ENCODE measurements around the gene NKTR.

NKTR gene

DNA sequence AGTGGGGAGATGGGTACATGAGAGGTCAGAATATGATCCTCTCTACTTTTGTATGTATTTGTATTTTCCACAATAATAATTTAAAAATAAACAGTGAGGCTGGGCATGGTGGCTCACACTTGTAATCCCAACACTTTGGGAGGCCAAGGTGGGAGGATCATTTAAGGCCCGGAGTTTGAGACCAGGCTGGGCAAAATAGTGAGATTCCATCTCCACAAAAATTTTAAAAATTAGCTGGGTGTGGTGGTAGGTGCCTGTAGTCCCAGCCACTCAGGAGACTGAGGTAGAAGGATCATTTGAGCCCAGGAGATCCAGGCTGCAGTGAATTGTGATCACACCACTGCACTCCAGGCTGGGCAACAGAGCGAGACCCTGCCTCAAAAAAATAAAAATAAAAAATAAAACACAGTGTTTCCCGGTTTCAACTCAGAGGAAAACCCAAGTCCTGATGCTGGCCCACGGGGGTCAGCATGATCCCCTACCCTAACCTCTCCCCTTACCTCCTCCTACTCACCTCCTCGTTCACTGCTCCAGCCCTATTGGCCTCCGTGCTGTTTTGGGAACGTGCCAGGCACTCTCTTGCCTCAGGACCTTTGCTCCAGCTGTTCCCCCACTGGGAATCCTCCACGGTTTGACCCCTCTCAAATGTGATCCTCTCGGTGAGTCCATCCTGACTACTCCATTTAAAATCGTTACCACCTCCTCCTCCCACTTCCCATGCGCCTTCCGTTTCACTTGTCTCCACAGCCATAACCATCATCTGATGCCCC is 82.0 kb downstream of the NKTR start:
- no peak for DNase-seq (ENCODE audit: low spot score)

DNA sequence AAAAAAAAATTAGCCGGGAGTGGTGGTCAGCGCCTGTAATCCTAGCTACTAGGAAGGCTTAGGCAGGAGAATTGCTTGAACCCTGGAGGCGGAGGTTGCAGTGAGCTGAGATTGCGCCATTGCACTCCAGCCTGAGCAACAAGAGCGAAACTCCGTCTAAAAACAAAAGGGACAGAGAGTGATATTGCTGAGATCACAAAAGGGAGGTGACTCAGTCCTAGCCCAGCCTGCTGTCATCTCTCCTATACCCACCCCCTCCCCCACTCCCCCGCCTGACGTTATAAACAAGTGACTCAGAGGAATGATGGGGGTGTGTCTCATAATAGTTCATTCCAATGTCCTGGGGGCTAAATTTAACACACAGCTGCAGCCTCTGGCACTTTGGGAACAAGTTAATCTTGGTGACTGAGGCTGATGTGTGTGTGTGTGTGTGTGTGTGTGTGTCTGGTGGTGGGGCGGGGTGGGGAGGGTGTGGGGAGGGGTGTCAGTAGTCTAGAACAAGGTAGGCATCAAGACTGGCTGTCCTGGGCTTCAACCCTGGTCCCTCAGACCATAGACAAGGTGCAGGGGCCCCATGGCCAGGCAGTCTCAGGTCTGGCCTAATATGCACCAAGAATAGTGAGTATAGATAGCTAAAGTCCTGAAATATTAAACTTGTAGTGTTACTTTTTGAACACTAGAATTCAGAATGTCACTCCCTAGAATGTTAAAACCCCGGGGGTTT is 83.6 kb downstream of the NKTR start:
- DNase-seq (ENCODE audit: low spot score), result no peak

DNA sequence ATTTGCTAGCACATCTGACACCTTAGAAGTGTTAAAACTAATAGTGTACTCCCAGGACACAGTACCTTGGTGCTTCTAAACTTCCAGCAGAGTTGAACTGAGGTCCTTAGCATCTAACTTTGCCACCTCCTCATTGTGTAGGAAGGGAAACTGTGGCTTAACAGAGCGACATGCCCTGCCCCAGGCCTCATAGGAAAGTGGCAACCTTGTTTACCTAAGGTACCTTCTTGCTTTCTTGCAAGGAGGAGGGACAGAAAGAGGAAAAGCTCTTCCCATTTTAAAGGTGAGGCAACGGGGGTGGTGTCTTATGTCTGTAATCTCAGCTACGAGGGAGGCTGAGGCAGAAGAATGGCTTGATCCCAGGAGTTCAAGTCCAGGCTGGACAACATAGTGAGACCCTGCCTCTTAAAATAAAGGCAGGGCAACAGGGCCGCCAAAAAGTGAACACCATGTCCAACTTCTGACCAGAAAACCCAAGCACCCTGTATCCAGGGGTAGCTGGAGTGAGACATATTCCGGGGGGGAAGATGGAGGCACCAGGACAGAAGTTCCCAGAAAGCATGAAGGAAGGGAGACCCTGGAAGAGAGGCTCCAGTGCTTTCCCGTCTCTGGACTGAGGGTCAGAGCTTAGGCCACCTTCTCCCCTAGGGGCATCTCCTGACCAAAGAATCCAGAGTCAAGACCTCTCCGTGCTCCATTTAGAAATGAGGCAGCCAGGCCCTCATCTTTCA is 84.3 kb downstream of the NKTR start:
- DNase-seq (ENCODE audit: low spot score), result no peak

DNA sequence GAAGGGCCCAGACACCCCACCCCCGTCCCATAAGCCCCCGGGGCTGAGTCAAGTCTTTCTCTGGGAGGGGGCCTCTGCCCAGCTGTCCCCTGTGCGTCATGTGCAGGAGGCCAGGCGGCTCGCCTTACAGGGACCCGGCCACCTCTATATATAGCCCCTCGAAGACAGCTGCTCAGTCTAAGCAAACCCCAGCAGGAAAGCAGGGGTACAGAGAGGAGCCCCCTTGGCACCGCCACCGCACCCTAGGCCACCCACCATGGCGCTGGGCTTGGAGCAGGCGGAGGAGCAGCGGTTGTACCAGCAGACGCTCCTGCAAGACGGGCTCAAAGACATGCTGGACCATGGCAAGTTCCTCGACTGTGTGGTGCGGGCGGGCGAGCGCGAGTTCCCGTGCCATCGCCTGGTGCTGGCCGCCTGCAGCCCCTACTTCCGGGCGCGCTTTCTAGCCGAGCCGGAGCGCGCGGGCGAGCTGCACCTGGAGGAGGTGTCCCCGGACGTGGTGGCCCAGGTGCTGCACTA is 84.9 kb downstream of the NKTR start, which contains the start of gene KLHL40:
Gene KLHL40 (plus strand): TSS at position 175 of the 519 bp plus-strand sequence. CDS start 82 bp downstream, at position 257.
- no peak for DNase-seq (ENCODE audit: low spot score)

DNA sequence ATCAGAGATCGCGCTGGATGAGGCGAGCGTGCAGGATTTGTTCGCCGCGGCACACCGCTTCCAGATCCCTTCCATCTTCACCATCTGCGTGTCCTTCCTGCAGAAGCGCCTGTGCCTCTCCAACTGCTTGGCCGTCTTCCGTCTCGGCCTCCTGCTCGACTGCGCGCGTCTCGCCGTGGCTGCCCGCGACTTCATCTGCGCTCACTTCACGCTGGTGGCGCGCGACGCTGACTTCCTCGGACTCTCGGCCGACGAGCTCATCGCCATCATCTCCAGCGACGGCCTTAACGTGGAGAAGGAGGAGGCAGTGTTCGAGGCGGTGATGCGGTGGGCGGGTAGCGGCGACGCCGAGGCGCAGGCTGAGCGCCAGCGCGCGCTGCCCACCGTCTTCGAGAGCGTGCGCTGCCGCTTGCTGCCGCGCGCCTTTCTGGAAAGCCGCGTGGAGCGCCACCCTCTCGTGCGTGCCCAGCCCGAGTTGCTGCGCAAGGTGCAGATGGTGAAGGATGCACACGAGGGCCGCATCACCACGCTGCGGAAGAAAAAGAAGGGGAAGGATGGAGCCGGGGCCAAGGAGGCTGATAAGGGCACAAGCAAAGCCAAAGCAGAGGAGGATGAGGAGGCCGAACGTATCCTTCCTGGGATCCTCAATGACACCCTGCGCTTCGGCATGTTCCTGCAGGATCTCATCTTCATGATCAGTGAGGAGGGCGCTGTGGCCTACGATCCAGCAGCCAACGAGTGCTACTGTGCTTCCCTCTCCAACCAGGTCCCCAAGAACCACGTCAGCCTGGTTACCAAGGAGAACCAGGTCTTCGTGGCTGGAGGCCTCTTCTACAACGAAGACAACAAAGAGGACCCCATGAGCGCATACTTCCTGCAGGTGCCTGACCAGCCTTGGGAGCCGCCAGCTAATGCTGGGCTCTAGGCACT is 85.7 kb downstream of the NKTR start:
- no peak for DNase-seq (ENCODE audit: low spot score)

DNA sequence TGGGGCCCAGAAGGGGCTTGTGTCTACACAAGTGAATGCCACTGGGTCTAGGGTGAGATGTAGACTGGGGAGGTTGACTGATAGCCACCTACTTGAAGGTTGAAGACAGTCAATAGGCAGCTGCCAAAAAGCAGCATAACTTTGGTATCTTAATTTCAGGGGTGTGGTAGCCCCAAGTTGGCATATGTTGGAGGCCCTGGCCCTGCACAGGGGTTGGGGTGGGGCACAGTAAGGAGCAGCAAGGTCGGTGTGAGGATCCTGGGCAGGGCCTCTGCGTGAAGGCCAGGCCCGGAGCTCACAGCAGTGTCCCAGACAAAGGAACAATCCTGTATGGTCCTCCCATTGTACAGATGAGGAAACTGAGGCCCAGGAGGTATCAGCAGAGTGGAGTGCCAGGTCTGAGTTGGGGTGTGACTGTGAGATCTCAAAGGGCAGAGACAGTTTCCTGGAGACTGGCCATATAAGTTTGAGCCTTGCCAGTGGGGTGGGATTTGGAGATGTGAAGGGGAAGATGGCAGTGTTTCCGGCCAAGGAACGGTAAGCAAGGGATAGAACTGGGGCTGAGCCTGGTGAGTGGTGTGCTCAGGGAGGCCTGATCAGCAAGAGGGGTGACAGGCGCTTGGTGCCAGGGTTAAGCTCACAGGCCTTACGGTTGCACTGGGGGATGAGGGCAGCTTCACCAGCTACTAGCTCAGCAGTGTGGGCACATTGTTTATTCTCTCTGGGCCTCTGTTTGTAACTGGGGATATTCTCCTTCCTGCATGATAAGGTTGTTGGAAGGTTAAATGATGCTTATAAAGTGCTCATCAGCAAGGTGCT is 86.6 kb downstream of the NKTR start:
- no peak for DNase-seq (ENCODE audit: low spot score)

DNA sequence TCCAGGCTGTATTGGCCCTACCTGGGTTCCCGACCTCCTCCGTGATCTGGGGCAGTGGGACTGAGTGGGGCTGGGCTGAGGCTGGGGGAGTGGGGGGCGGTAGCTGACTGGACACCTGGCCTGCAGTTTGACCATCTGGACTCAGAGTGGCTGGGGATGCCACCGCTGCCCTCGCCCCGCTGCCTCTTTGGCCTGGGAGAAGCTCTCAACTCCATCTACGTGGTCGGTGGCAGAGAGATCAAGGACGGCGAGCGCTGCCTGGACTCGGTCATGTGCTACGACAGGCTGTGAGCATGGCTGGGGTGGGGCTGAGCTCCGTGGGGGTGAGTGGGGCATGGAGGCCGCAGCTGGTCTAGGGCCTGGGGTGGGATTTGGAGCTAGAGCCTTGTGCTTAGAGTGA is 87.5 kb downstream of the NKTR start:
- DNase-seq (ENCODE audit: low spot score), result no peak

DNA sequence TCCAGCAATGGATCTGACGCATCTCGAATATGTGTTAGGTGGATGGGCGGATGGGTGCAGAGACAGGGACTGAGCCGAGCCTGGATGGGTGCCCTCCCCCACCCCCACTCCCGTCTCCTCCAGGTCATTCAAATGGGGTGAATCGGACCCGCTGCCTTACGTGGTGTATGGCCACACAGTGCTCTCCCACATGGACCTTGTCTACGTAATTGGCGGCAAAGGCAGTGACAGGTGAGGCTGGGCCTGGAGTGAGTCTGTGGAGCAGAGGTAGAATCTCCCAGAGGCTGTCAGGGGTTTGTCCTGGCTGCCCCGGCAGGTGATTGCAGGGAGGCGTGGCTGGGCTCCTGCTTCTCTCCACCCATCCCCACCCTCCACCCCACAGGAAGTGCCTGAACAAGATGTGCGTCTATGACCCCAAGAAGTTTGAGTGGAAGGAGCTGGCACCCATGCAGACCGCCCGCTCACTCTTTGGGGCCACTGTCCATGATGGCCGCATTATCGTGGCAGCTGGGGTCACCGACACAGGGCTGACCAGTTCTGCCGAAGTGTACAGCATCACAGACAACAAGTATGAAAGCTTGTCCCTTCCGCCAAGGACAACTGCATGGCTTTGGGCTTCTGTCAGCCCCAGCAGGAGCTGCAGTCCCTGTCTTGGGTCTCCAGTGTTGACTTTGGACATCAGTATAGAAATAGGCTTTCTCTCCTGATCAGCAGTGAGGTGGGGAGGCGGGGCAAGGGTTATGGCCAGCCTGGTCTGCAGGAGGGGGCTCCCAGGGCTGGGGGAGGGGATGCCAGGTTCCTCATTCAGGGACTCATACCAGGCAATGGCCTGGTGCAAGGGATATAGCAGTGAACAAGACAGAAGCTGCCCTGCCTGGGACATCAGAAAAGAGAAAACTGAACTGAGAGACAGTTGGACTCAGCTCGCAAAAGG is 88.3 kb downstream of the NKTR start:
- no peak for DNase-seq (ENCODE audit: low spot score)

DNA sequence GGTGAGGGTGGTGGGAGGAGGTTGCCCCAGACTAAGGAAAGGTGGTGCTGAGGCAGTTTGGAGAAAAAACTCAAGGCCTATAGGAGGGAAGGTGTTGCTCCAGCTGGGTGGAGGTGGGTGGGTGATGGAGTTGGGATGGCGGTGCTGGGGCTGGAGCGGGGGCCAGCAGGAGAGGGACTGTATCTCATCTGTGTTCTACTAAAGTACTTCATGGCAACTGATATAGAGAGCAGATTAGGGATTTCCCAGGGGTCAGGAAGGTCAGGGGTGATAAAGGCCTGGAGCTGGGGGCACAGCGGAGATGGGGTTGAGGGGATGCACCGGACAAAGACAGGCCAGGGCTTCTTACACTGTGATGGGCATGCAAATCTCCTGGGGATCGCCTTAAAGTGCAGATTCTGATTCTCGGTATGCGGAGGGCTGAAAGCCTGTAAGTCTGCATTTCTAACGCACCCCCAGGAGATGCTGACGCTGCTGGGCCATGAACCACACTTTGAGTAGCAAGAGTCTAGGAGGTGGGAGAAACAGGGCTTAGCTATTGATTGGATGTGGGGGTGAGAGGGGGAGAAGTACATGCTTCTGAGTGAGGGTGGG is 89.0 kb downstream of the NKTR start:
- DNase-seq (ENCODE audit: low spot score), result no peak

DNA sequence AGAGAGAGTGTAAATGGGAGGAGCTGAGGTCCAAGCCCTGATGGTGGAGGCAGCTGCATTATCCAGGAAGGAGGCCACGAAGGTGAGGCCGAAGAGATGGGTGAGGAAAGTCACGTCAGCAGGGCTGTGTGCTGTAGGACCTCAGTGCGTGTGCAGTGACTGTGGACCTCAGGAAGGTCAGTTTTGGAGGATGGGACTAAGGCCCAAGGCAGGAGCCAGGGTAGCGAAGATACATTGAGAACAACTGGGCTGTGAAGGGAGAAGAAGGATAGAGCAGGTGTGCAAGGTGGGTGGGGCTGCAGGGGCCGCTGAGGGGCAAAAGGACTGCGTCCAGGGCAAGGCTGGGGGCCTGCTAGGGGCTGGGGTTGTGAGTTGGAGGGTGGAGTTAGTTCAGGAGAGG is 89.7 kb downstream of the NKTR start:
- no peak for DNase-seq (ENCODE audit: low spot score)

DNA sequence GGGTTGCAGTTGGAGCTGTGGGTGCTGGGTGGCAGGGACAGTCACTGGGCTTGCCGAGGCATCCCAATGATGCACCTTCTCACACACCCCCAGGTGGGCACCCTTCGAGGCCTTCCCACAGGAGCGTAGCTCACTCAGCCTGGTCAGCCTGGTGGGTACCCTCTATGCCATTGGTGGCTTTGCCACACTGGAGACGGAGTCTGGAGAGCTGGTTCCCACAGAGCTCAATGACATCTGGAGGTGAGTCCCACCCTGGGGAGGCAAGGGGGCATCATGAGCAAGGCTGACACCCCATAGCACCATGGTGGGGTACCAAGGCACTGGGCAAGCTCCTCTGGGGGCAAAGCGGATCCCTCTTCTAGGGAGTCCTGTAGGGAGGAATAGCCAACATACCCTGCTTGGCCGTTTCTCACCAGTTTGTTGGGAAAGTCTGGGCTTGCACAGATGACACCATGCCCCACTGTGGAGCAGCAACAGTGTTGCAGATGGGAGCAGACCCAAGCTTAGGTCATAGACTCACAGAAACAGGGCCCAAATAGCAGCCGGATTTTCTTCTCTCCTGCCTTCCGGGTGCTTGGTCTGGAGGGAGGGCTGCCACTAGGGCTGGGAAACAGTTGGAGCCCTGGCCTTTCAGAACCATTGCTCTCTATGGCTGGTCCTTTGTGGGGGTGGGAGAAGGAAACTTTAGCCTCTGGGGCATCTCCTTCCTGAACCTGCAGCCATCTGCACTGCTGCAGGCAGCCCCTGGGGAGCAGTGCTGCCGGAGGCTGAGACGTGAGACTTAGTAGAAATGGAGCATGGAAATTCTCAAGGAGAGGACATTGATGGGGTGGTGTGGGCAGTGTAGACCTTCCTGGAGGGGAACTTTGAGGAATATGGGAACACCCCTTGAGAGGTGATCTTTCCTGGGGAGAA is 90.5 kb downstream of the NKTR start:
- peak; percentile 35 for DNase-seq (ENCODE audit: low spot score)

DNA sequence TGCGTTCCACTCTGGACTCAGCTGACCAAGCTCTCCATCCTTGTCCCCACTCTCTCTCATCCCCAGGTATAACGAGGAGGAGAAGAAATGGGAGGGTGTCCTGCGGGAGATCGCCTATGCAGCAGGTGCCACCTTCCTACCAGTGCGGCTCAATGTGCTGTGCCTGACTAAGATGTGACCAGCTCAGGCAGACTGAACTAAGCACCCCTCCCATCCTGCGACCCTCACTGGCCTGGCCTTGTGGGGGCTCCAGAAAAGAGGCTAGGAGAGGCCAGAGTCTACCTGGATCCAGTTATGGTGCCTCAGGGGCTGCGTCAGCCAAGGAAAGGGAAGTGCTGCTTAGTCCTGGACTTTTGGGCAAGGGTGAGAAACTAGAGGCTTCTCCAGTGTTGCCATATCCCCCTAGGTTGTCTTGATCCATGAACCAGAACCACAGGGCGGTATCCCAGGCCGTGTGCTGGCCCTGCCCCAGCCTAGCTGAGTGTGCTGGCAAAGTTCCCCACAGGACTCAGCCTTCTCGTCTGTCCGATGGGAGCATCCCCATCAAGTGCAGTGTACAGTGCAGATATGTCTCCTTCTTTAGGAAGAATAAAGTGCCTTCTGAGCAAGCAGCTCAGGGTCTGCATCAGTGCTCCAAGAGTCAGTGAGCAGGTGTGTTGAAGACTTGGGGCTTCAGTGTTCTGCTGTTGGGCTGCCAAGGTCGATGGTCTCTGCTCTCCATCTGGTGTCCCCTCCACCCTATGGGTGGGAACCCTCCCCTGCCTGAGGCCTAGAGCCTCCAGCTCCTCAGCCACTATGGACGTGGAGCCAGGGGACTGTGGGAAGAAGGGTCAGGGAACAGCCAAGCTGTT is 91.6 kb downstream of the NKTR start:
- peak; percentile 22 for DNase-seq (ENCODE audit: low spot score)

DNA sequence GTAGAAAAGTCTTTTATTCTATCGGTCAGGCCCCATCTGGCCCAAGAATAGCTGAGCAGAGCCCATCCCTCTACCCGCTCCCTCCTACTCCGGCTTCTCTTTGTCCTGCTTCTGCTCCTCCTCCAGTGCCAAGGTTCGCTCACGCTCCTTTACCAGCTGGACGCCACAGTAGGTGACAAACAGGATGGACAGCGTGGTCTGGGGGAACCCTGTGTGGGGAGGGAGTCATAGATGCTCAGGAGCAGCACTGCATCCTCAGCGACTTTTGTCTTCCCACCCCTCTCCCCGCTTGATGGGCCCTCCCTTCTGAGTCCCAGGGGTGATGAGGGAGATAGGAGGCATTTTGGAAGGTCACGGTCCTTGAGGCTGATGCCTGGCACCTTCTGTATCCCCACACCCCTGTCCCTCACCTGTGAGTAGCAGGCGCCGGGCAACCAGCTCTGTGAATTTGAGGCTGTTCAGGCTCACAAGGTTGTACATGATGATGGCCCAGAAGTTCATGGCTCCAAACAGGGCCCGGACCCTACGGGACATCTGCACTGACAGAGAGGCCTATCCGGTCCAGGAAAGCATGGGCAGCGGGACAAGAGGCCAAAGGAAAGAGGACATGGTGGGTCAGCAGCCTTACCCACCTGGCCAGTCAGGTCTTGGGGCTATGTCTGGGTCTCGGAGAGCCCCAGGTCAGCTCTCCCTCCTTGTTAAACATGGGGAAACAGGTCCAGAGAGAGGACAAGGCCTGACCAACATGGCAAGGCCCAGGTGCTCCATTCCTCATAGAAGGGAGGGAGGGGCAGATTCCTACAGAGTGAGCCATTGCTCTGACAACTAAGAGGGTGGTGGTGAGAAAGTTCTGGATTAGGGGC is 92.4 kb downstream of the NKTR start:
- DNase-seq (ENCODE audit: low spot score), result peak; percentile 17

DNA sequence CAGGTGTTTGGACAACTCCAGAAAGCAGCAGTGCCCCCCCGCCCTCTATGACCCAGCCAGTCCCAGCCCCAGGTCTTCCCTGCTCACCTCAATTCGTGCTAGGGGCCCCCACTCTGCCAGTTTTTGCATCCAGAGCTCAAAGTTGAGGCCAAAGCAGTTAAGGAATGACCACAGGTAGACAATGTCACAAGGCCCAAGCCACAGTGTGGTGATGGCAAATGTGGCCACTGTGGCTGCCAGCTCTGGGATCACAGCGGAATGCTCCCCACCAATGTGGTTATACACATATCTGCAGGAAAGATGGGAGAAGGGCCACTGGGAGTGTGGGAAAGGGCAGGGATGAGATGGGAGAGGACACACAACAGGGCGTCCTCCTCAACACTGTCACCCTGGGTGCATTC is 93.0 kb downstream of the NKTR start:
- no peak for DNase-seq (ENCODE audit: low spot score)

DNA sequence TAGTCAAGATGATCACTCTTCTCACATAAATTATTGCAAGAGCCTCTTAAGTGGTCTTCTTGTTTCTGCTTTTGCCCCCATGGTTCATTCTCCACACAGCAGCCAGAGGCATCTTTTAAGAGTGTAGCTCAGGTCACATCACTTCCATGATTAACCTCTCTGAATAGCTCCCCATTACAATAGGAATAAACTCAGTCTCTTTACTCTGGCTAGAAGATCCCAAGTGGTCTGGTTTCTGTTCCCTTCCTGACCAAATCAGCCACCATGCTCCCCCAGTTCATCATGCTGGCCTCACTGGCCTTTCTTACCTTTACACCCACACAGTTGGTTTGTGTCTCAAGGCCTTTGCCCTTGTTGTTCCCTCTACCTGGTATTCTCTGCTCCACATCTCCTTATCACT is 93.9 kb downstream of the NKTR start:
- no peak for DNase-seq (ENCODE audit: low spot score)
